Measurements from ENCODE around the gene STX18. TPM values are rescaled to one million over a fixed set of nuclear protein-coding genes. Genes with fewer than 3 reads are reported as not detected.

The STX18 gene
- total and polyA plus RNA-seq, 4 donors = 10.2 to 17.1 (median 12.4) TPM

GRCh38 chr4:4396628-4397440, 145.0 kb downstream of the STX18 start:
- no peak overlapping the region for H3K4me3 ChIP-seq (ENCODE audit: low read depth in 1 of 3, low read length in 3 of 3)
- H3K36me3 ChIP-seq (ENCODE audit: control insufficient read depth in 4 of 4, insufficient read depth in 3 of 4, low read depth in 1 of 4, low read length in 3 of 4) = no peaks in the 10 kb centered on the region
- DNase-seq (ENCODE audit: low spot score) = no peak
- WGBS = 59% methylated on average over 19 of the region's 19 CpGs
- H3K9ac ChIP-seq (ENCODE audit: low read depth in 1 of 2, low read length in 2 of 2) = no peak overlapping the region
- H3K27me3 ChIP-seq (ENCODE audit: control insufficient read depth in 4 of 4, insufficient read depth in 4 of 4, low read length in 3 of 4) = peaks cover 0 to 3% (median 0%) of the 10 kb centered on the region in 4 donors
- peaks cover 0 to 4% (median 0%) of the 10 kb centered on the region in 4 donors for H3K9me3 ChIP-seq (ENCODE audit: control insufficient read depth in 4 of 4, low read length in 3 of 4)
- no peak overlapping the region for H3K27ac ChIP-seq (ENCODE audit: low read depth in 1 of 2, low read length in 2 of 2)
- TF ChIP-seq TAF1 (conservative IDR thresholded peaks at IDR 0.05) = no peak
- H3K4me1 ChIP-seq (ENCODE audit: control insufficient read depth in 4 of 4, insufficient read depth in 4 of 4, low read length in 3 of 4) = no peaks in the 10 kb centered on the region

DNA sequence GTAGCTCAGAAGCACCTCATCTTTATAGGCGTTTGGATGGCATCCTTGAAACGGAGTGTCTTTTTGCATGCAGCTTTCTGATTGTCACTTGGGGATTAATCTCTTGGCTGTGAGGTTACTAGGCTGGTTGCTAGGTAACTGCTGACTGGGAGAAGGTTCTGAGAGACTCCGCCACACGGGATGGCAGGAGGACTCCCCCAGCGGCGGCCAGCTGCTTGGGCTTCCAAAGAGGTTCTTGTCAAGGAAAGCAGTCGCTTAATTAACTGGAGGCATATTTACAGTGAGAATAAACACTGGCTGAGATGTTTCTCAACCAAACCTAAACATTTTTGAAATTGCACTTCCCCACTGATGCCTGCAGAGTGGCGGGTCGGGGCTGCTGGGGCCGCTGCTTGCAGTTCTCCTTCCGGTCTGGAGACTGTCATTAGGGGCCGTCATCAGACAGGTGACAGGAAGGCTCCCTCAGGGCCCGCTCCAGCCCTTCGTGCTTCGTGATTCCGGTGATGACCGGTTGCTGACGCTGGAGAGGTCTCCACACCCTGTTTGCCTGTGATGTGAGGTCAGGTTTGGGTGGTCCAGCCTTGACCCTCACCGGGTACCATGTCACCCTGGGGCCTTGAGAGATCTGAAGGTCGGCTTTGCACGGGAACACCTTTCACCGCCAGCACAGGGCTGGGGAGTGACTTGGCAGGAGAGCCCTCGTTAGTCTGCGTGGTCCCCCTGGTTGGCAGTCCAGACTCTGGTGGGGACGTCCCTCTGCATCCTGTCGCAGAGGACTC, 145.8 kb downstream of the STX18 start:
- WGBS = 32% methylated on average over 26 of the region's 26 CpGs
- TF ChIP-seq, protein P1, sequence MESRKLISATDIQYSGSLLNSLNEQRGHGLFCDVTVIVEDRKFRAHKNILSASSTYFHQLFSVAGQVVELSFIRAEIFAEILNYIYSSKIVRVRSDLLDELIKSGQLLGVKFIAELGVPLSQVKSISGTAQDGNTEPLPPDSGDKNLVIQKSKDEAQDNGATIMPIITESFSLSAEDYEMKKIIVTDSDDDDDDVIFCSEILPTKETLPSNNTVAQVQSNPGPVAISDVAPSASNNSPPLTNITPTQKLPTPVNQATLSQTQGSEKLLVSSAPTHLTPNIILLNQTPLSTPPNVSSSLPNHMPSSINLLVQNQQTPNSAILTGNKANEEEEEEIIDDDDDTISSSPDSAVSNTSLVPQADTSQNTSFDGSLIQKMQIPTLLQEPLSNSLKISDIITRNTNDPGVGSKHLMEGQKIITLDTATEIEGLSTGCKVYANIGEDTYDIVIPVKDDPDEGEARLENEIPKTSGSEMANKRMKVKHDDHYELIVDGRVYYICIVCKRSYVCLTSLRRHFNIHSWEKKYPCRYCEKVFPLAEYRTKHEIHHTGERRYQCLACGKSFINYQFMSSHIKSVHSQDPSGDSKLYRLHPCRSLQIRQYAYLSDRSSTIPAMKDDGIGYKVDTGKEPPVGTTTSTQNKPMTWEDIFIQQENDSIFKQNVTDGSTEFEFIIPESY (IDR thresholded peaks at IDR 0.05) = no peak
- TF ChIP-seq HNF4A (conservative IDR thresholded peaks at IDR 0.05) (no peak), CTCF (IDR thresholded peaks at IDR 0.05; ENCODE audit: low read depth, low read length, missing input control) (no peak), HNF4G (IDR thresholded peaks at IDR 0.05) (no peak), REST (IDR thresholded peaks at IDR 0.05) (no peak), NR2F2 (IDR thresholded peaks at IDR 0.05) (no peak), GABPA (IDR thresholded peaks at IDR 0.05 in 1 of 2, conservative IDR thresholded peaks at IDR 0.05 in 1 of 2) (no peak), RXRA (IDR thresholded peaks at IDR 0.05) (no peak), SP1 (IDR thresholded peaks at IDR 0.05) (no peak), YY1 (IDR thresholded peaks at IDR 0.05) (no peak), JUND (IDR thresholded peaks at IDR 0.05) (no peak), FOXA2 (IDR thresholded peaks at IDR 0.05) (no peak), TAF1 (conservative IDR thresholded peaks at IDR 0.05) (no peak), FOXA1 (IDR thresholded peaks at IDR 0.05) (no peak), MAX (IDR thresholded peaks at IDR 0.05) (no peak), RAD21 (IDR thresholded peaks at IDR 0.05) (no peak), EGR1 (IDR thresholded peaks at IDR 0.05; ENCODE audit: low read depth in 2 of 2) (no peak)
- TF ChIP-seq, protein P2, sequence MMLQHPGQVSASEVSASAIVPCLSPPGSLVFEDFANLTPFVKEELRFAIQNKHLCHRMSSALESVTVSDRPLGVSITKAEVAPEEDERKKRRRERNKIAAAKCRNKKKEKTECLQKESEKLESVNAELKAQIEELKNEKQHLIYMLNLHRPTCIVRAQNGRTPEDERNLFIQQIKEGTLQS (IDR thresholded peaks at IDR 0.05) = no peak
- peaks cover 0 to 4% (median 0%) of the 10 kb centered on the region in 4 donors for H3K9me3 ChIP-seq (ENCODE audit: control insufficient read depth in 4 of 4, low read length in 3 of 4)
- H3K36me3 ChIP-seq (ENCODE audit: control insufficient read depth in 4 of 4, insufficient read depth in 3 of 4, low read depth in 1 of 4, low read length in 3 of 4) = no peaks in the 10 kb centered on the region
- no peak overlapping the region for H3K9ac ChIP-seq (ENCODE audit: low read depth in 1 of 2, low read length in 2 of 2)
- no peak overlapping the region for H3K4me3 ChIP-seq (ENCODE audit: low read depth in 1 of 3, low read length in 3 of 3)
- H3K4me1 ChIP-seq (ENCODE audit: control insufficient read depth in 4 of 4, insufficient read depth in 4 of 4, low read length in 3 of 4) = no peaks in the 10 kb centered on the region
- no peak for DNase-seq (ENCODE audit: low spot score)
- no peak overlapping the region for H3K27ac ChIP-seq (ENCODE audit: low read depth in 1 of 2, low read length in 2 of 2)
- H3K27me3 ChIP-seq (ENCODE audit: control insufficient read depth in 4 of 4, insufficient read depth in 4 of 4, low read length in 3 of 4) = peaks cover 0 to 3% (median 0%) of the 10 kb centered on the region in 4 donors

Data from liver (tissue), 9 donors.